Ovary (tissue), 9 donors: ENCODE data around the gene MAN1B1. TPM values are rescaled to one million over a fixed set of nuclear protein-coding genes. Genes with fewer than 3 reads are reported as not detected.

Experiments
- DNase-seq, 5 donors: peaks; one replicate each; pipeline ENCODE4 v3.0.0-alpha.2; 2019 to 2020
- H3K27ac ChIP-seq, 2 donors: fragments of 200-600 bp; one replicate each; pipeline versions ENCODE4 v1.5.1 to v1.8.0; 2019 to 2022
- H3K27me3 ChIP-seq: fragments of 200-600 bp; one replicate; pipeline ENCODE4 v1.8.0; 2022
- H3K36me3 ChIP-seq: fragments of 200-600 bp; sonication (generic); one replicate; pipeline ENCODE4 v1.5.1; 2019
- H3K4me1 ChIP-seq: one replicate; pipeline ENCODE4 v1.8.1; 2013; ENCODE audit warnings: mild to moderate bottlenecking, moderate library complexity; ENCODE audit not compliant: insufficient read depth
- H3K4me3 ChIP-seq: fragments of 200-600 bp; sonication (generic); one replicate; pipeline ENCODE4 v1.5.1; 2017
- H3K9me3 ChIP-seq, 2 donors: fragments of 200-600 bp in 1 of 2; sonication (generic) in 1 of 2; one replicate each; pipeline versions ENCODE4 v1.5.1 to v1.8.1; 2013 to 2019; ENCODE audit warnings: mild to moderate bottlenecking in 1 of 2, moderate library complexity in 1 of 2
- CTCF ChIP-seq, 3 donors: fragments of 450-650 bp in 2 of 3; fragments of 200-600 bp in 1 of 3; IDR thresholded peaks; one replicate each; pipeline versions ENCODE4 v1.5.1 to v1.8.0; 2016 to 2022; ENCODE audit warnings: antibody characterized with exemption in 3 of 3, mild to moderate bottlenecking in 1 of 3
- EP300 ChIP-seq: sonication (generic); formaldehyde crosslinking; IDR thresholded peaks from one replicate; pipeline ENCODE4 v1.6.1; 2017; ENCODE audit warnings: antibody characterized with exemption
- POLR2A ChIP-seq: fragments of 450-650 bp; IDR thresholded peaks from one replicate; pipeline ENCODE4 v1.6.1; 2017; ENCODE audit warnings: antibody characterized with exemption, mild to moderate bottlenecking, moderate library complexity
- whole genome bisulfite sequencing, 3 donors: extraction: QIAGEN DNeasy Blood & Tissue Kit in 1 of 3; methylation state at CpG; one replicate each; pipeline versions ENCODE4 v1.1.5 to v1.1.7; 2013 to 2017; 5-methylcytosine and 5-hydroxymethylcytosine counted together
- intact Hi-C, 4 donors: fragments of 100-400 bp; cut with DNase I; formaldehyde crosslinking; loops; one replicate each; pipeline versions ENCODE4 v1.11.0 to v1.15.1; 2022 to 2023
- polyA plus RNA-seq, 2 donors: library from polyadenylated mRNA; stranded (reverse); fragments of 200-250 nt in 1 of 2; fragments of 350-450 nt in 1 of 2; fragmentation: Illumina TruSeq in 1 of 2; extraction: RNeasy Lipid Tissue Mini Kit (QIAGEN cat#74804) in 1 of 2; gene quantifications; one replicate each; pipeline ENCODE4 v1.2.3, GENCODE V29; 2013 to 2014
- total RNA-seq, 7 donors: library from RNA; depleted of rRNA in 2 of 7; stranded (reverse); fragments of >200 nt in 2 of 7; fragmentation: NEBNext Ultra II Directional in 3 of 7; extraction: Animal tissue kit (Norgen Biotek cat#: 25700) in 3 of 7; gene quantifications; one replicate each; pipeline versions ENCODE4 v1.1.0 to v1.2.4, GENCODE V29; 2016 to 2023
- donor health status: DM: no; HTN: no; CAD: no; lungs with moderate emphysema.
- donor health status: DM: no; HTN: no; CAD: no.
- donor health status: Bipolar disorder and iron deficiency.
- donor health status: DM: yes; HTN: yes; CAD: no.
- donor health status: DM: no; HTN: no; CAD: no.
- donor health status: DM: yes; HTN: yes; CAD: no.

Gene MAN1B1
- total and polyA plus RNA-seq, 9 donors = 30.2 to 109 (median 39.7) TPM

- Histone ChIP-seq H3K4me3 (no peak overlapping the region), H3K4me1 (peaks cover 8% of the 10 kb centered on the region), H3K36me3 (no peaks in the 10 kb centered on the region), H3K9me3 (no peaks in the 10 kb centered on the region), H3K27me3 (peaks cover 3% of the 10 kb centered on the region), H3K27ac (no peak overlapping the region)
- TF ChIP-seq CTCF (IDR thresholded peaks at IDR 0.05) = no peak
- no peak for TF ChIP-seq EP300
- TF ChIP-seq POLR2A = no peak
- intact Hi-C loops = no loop called here
- DNase-seq = no peak
- WGBS, 3 donors = 67 to 75% (median 69%) methylated on average over 24 of the region's 24 CpGs
Measured at GRCh38 chr9:137141976-137142936, 55.5 kb downstream of the MAN1B1 start.

GRCh38 chr9:137143459-137143858, 56.7 kb downstream of the MAN1B1 start:
- DNase-seq = no peak
- no peaks in the 10 kb centered on the region for H3K9me3 ChIP-seq
- WGBS, 3 donors = 47 to 51% (median 50%) methylated on average over 4 of the region's 4 CpGs
- H3K36me3 ChIP-seq = no peaks in the 10 kb centered on the region
- H3K4me1 ChIP-seq = peaks cover 8% of the 10 kb centered on the region
- H3K27ac ChIP-seq = no peak overlapping the region
- TF ChIP-seq POLR2A (no peak), EP300 (no peak), CTCF (IDR thresholded peaks at IDR 0.05) (no peak)
- H3K27me3 ChIP-seq = peaks cover 3% of the 10 kb centered on the region
- intact Hi-C loops = no loop called here
- no peak overlapping the region for H3K4me3 ChIP-seq

- H3K4me1 ChIP-seq = no peaks in the 10 kb centered on the region
- peaks cover 3% of the 10 kb centered on the region for H3K27me3 ChIP-seq
- H3K4me3 ChIP-seq = no peak overlapping the region
- TF ChIP-seq EP300 (no peak), POLR2A (no peak)
- H3K27ac ChIP-seq = no peak overlapping the region
- DNase-seq = no peak
- intact Hi-C loops = no loop called here
- 42 to 51% (median 50%) methylated on average over 46 to 48 of the region's 49 CpGs for WGBS, 3 donors
- H3K9me3 ChIP-seq = no peaks in the 10 kb centered on the region
- no peaks in the 10 kb centered on the region for H3K36me3 ChIP-seq
Measured at GRCh38 chr9:137145731-137146526, 59.1 kb downstream of the MAN1B1 start.

- no peaks in the 10 kb centered on the region for H3K27me3 ChIP-seq
- no peaks in the 10 kb centered on the region for H3K4me1 ChIP-seq
Measured at GRCh38 chr9:137146527-137146918, 59.7 kb downstream of the MAN1B1 start.

More at GRCh38 chr9:137146527-137146918, 59.7 kb downstream of the MAN1B1 start:
- Histone ChIP-seq H3K9me3 (no peaks in the 10 kb centered on the region), H3K27ac (no peak overlapping the region), H3K4me3 (no peak overlapping the region), H3K36me3 (no peaks in the 10 kb centered on the region)
- DNase-seq = no peak
- intact Hi-C loops = no loop called here
- TF ChIP-seq EP300 = no peak
- no peak for TF ChIP-seq CTCF (IDR thresholded peaks at IDR 0.05)
- no peak for TF ChIP-seq POLR2A
- WGBS, 3 donors = 47 to 57% (median 48%) methylated on average over 7 to 9 of the region's 9 CpGs
